Gastrocnemius medialis (tissue), 4 donors: ENCODE measurements around the gene KLHL28. TPM values are rescaled to one million over a fixed set of nuclear protein-coding genes. Genes with fewer than 3 reads are reported as not detected.
A peak's percentile ranks its signal among the peaks of the same experiment; 100 is the strongest.

Experiments
- ATAC-seq, 2 donors: fragments of 150-250 bp; one replicate each; pipeline ENCODE4 v1.9.1; 2016
- DNase-seq, 2 donors: peaks; one replicate each; pipeline ENCODE4 v3.0.0-alpha.2; 2019
- H3K27ac ChIP-seq, 4 donors: fragments of 200-600 bp; sonication (generic); 1 replicate in 1 of 4; 2 replicates in 3 of 4; pipeline ENCODE4 v1.5.1; 2016 to 2018; ENCODE audit warnings: mild to moderate bottlenecking in 2 of 4, moderate library complexity in 1 of 4
- H3K27me3 ChIP-seq, 3 donors: fragments of 200-600 bp; sonication (generic) in 2 of 3; 1 replicate in 1 of 3; 2 replicates in 2 of 3; pipeline versions ENCODE4 v1.5.1 to v1.6.0; 2016 to 2019; ENCODE audit warnings: mild to moderate bottlenecking in 1 of 3, moderate library complexity in 1 of 3
- H3K36me3 ChIP-seq, 2 donors: fragments of 200-600 bp; sonication (generic) in 1 of 2; one replicate each; pipeline ENCODE4 v1.5.1; 2017 to 2018
- H3K4me1 ChIP-seq, 2 donors: fragments of 200-600 bp; sonication (generic) in 1 of 2; one replicate each; pipeline ENCODE4 v1.5.1; 2016 to 2017; ENCODE audit warnings: mild to moderate bottlenecking in 2 of 2
- H3K4me3 ChIP-seq, 4 donors: fragments of 200-600 bp; sonication (generic) in 3 of 4; 1 replicate in 1 of 4; 2 replicates in 3 of 4; pipeline ENCODE4 v1.5.1; 2016 to 2019; ENCODE audit warnings: mild to moderate bottlenecking in 2 of 4
- H3K9me3 ChIP-seq, 3 donors: fragments of 200-600 bp; sonication (generic) in 2 of 3; 1 replicate in 1 of 3; 2 replicates in 2 of 3; pipeline ENCODE4 v1.5.1; 2016 to 2019
- POLR2A ChIP-seq, 2 donors: fragments of 450-650 bp; IDR thresholded peaks; one replicate each; pipeline ENCODE4 v1.6.1; 2017; ENCODE audit warnings: antibody characterized with exemption in 2 of 2, mild to moderate bottlenecking in 2 of 2, moderate library complexity in 2 of 2
- in situ Hi-C, 4 donors: fragments of 200-750 bp; cut with MboI; loops; one replicate each; pipeline versions ENCODE4 v1.15.0 to v1.8.0; 2017; ENCODE audit warnings: low sequenced_read_pairs in 4 of 4
- intact Hi-C: fragments of 100-400 bp; cut with DNase I; formaldehyde crosslinking; loops from one replicate; pipeline ENCODE4 v1.15.1; 2023; ENCODE audit warnings: low total_unique reads
- total RNA-seq, 4 donors: library from RNA; depleted of rRNA; stranded (reverse); fragments of >200 nt; gene quantifications; one replicate each; pipeline versions ENCODE4 v1.1.0 to v1.2.3, GENCODE V29; 2016
- TF ChIP-seq, protein P1 (sequence below), 5 experiments: fragments of 450-650 bp in 3 of 5; fragments of 200-600 bp in 2 of 5; sonication (generic) in 2 of 5; IDR thresholded peaks in 4 of 5; conservative IDR thresholded peaks in 1 of 5; 1 replicate in 4 of 5; 2 replicates in 1 of 5; pipeline ENCODE4 v1.5.1; 2016 to 2019; ENCODE audit warnings: antibody characterized with exemption in 5 of 5, mild to moderate bottlenecking in 3 of 5, moderate library complexity in 3 of 5

KLHL28 gene, protein sequence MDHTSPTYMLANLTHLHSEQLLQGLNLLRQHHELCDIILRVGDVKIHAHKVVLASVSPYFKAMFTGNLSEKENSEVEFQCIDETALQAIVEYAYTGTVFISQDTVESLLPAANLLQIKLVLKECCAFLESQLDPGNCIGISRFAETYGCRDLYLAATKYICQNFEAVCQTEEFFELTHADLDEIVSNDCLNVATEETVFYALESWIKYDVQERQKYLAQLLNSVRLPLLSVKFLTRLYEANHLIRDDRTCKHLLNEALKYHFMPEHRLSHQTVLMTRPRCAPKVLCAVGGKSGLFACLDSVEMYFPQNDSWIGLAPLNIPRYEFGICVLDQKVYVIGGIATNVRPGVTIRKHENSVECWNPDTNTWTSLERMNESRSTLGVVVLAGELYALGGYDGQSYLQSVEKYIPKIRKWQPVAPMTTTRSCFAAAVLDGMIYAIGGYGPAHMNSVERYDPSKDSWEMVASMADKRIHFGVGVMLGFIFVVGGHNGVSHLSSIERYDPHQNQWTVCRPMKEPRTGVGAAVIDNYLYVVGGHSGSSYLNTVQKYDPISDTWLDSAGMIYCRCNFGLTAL
- 10 to 100 TPM in 1 of 4 donors, 1 to 10 TPM in 3; 7.3 to 11.9 (median 8.2) TPM for total RNA-seq

DNA sequence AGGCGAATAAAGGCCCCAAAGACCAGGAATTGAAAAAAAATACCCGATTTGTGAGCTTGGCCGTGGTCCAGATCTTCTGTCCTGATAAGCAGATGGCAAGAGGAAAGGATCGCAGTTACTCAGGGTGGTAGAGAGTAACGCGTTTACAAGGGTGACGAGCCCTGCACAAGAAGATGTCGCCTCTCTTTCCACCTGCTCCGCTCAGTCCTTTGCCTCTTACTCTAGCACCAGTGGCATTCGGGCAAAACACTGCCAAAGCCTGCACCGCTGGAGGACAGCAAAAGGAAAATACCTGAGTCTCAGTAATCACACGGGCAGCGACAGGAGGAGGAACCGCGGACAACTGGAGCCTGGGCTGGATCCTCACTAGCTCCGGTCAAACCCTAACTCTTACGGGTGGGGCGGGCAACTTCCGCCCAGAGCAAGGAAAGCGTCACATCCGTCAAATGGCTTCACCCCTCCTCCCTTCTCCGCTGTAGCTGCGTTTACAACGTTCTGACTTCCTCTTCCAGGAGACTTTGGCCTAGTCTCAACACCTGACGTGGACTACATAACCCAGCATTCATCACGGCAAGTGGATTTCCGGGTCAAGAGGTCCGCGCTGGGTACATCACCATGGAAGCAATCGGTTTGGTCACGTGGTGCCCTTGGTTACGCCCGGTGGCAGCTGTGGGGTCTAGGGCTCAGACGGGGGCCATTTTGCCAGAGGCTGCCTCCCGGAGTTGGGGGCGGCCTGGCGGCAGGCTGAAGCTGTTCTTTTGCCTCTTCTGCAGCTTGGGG, at the start of gene KLHL28, which contains the start of gene TOGARAM1:
TSS of gene KLHL28 (minus strand) at position 394 of the 780 bp plus-strand sequence. CDS start 16,019 bp downstream, outside the sequence.
TSS of gene TOGARAM1 (plus strand) at position 637 of the 780 bp plus-strand sequence. CDS start 232 bp downstream, outside the sequence.
- Histone ChIP-seq H3K9me3 (no peaks in the 10 kb centered on the region), H3K27ac (peak within 1 kb of the TSS; percentile 88 to 95 (median 91)), H3K4me1 (peaks cover 70 to 77% of the 10 kb centered on the region in 2 donors), H3K36me3 (no peaks in the 10 kb centered on the region), H3K4me3 (peak within 1 kb of the TSS; percentile 82 to 92 (median 90)), H3K27me3 (no peaks in the 10 kb centered on the region)
- DNase-seq (peak; percentile 99), ATAC-seq (peak; percentile 97 to 98)
- peak; percentile 74 to 83 for TF ChIP-seq POLR2A (IDR thresholded peaks at IDR 0.05)
- TF ChIP-seq, protein P1, sequence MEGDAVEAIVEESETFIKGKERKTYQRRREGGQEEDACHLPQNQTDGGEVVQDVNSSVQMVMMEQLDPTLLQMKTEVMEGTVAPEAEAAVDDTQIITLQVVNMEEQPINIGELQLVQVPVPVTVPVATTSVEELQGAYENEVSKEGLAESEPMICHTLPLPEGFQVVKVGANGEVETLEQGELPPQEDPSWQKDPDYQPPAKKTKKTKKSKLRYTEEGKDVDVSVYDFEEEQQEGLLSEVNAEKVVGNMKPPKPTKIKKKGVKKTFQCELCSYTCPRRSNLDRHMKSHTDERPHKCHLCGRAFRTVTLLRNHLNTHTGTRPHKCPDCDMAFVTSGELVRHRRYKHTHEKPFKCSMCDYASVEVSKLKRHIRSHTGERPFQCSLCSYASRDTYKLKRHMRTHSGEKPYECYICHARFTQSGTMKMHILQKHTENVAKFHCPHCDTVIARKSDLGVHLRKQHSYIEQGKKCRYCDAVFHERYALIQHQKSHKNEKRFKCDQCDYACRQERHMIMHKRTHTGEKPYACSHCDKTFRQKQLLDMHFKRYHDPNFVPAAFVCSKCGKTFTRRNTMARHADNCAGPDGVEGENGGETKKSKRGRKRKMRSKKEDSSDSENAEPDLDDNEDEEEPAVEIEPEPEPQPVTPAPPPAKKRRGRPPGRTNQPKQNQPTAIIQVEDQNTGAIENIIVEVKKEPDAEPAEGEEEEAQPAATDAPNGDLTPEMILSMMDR (IDR thresholded peaks at IDR 0.05 in 4 of 5, conservative IDR thresholded peaks at IDR 0.05 in 1 of 5): no peak
- intact Hi-C loops: loop anchor here (1.0 to 5.0 kb wide), 5 partner anchors 15 to 306 kb away; partner anchors contain the start of genes FKBP3 and PRPF39
- in situ Hi-C loops: loop anchor here (5.0 to 25.0 kb wide), 5 partner anchors 64 to 176 kb away; partner anchors contain the start of genes FKBP3 (in 4 of the 4) and FANCM (in 3 of the 4)

DNA sequence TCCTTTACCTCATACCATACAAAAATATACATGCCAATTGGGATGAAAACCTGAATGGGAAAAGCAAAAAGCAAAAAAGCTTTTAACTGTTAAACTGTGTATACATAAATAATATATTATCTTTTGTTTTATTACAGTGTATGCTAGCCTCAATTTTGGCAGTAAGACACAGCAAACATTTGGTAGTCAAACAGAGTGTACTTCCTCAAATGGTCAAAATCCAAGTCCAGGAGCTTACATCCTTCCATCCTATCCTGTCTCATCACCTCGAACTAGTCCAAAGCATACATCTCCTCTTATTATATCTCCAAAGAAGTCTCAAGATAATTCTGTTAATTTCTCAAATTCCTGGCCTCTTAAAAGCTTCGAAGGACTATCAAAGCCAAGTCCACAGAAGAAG, 42.2 kb upstream of the KLHL28 start:
- in situ Hi-C loops (no loop called here), intact Hi-C loops (no loop called here)
- ATAC-seq: no peak
- DNase-seq: no peak
- TF ChIP-seq, protein P1 (IDR thresholded peaks at IDR 0.05 in 4 of 5, conservative IDR thresholded peaks at IDR 0.05 in 1 of 5): no peak
- no peak for TF ChIP-seq POLR2A (IDR thresholded peaks at IDR 0.05)
- H3K4me1 ChIP-seq: no peaks in the 10 kb centered on the region
- H3K36me3 ChIP-seq: peaks cover 0 to 16% of the 10 kb centered on the region in 2 donors
- no peaks in the 10 kb centered on the region for H3K9me3 ChIP-seq
- H3K4me3 ChIP-seq: no peak overlapping the region
- no peaks in the 10 kb centered on the region for H3K27me3 ChIP-seq
- H3K27ac ChIP-seq: no peak overlapping the region

DNA sequence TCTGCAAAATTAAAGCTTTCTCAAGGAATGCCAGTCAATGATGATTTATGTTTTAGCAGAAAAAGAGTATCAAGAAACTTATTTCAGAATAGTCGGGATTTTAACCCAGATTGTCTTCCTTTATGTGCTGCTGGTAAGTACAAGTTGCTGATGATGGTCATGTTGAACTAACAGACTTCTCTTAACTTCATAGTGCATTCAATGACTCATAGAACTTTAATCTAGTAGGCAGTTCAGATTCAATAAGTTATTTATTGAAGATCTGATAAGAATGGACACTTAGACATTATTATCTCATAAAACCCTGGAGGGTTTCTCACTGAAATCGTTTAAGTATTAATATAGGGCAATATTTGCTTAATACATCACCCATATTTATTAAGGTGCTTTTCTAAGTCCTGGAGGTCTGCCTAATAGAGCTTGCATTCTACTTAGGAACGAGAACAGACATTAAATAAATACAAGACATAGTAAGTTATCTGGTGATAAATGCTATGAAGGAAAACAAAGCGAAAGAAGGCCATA, 34.1 kb upstream of the KLHL28 start:
- ATAC-seq (no peak), DNase-seq (no peak)
- in situ Hi-C loops (no loop called here), intact Hi-C loops (no loop called here)
- Histone ChIP-seq H3K4me3 (no peak overlapping the region), H3K9me3 (no peaks in the 10 kb centered on the region), H3K27me3 (no peaks in the 10 kb centered on the region), H3K36me3 (no peaks in the 10 kb centered on the region), H3K4me1 (no peaks in the 10 kb centered on the region), H3K27ac (no peak overlapping the region)
- TF ChIP-seq, protein P1 (IDR thresholded peaks at IDR 0.05 in 4 of 5, conservative IDR thresholded peaks at IDR 0.05 in 1 of 5): no peak
- no peak for TF ChIP-seq POLR2A (IDR thresholded peaks at IDR 0.05)

DNA sequence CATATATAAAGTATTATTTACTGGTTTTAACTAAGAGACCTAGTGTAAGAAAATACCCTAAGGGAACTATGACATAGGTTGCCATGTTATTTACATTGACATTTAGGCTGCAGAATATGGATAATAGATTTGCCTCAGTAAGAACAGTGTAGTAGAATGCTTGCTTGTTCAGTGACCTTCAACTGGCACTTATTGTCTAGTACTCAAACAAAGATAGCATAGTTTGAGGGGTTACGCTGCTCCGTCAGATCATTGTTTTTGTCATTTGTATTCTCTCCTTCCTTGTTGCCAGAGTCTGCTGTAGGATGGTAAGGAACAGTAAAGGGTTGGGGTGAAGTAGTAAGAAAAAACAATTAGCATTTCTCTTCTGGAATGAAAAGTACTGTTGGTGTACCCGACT, 33.4 kb upstream of the KLHL28 start:
- intact Hi-C loops: no loop called here
- Histone ChIP-seq H3K36me3 (no peaks in the 10 kb centered on the region), H3K4me3 (no peak overlapping the region), H3K9me3 (no peaks in the 10 kb centered on the region), H3K4me1 (no peaks in the 10 kb centered on the region), H3K27ac (no peak overlapping the region), H3K27me3 (no peaks in the 10 kb centered on the region)
- ATAC-seq: no peak
- TF ChIP-seq, protein P1 (IDR thresholded peaks at IDR 0.05 in 4 of 5, conservative IDR thresholded peaks at IDR 0.05 in 1 of 5): no peak
- no peak for TF ChIP-seq POLR2A (IDR thresholded peaks at IDR 0.05)
- no peak for DNase-seq
- in situ Hi-C loops: no loop called here
